GM12875 (cell line): ENCODE measurements around the gene ZNF740.
"Not testable (repeated sequence)": the region's sequence is repeated elsewhere in the genome, so short reads cannot be mapped to it uniquely, and the experiment has no call there.

ENCODE experiments used
- H3K4me3 ChIP-seq: one replicate; pipeline ENCODE4 v1.5.1; 2011; ENCODE audit warnings: low read depth, low read length, control low read depth
- TF ChIP-seq, protein P1 (sequence below): IDR thresholded peaks from 2 replicates; pipeline ENCODE4 v1.5.1; 2011; ENCODE audit warnings: low read depth, mild to moderate bottlenecking, control low read depth, inconsistent platforms, low read length, moderate library complexity, borderline replicate concordance; ENCODE audit not compliant: insufficient read depth

Gene ZNF740

DNA sequence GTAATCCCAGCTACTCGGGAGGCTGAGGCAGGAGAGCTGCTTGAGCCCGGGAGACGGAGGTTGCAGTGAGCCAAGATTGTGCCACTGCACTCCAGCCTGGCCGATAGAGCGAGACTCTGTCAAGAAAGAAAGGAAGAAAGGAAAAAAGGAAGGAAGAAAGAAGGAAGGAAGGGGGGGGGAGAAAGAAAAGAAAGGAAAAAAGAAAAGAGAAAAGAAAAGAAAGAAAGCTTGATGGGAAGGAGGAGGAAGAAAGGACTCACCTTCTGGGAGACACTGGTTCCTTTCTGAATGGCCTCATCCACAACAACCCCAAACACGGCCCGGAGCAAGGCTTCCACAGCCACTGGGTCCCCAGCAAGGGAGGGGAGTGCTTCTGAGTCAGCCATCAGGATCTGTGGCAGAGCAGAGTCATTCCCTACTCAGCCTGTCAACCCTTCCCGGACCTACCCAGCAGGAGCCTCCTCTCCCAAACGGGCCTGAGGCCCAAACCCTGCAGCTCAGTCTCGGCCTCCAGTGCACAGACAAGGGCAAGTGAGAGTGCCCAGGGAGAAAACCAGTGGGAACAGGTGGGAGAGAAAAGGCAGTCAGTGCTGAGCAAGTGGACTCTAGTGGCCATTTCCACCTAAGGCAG is 7.3 kb upstream of the ZNF740 start:
- no peak overlapping the region for H3K4me3 ChIP-seq
- TF ChIP-seq, protein P1, sequence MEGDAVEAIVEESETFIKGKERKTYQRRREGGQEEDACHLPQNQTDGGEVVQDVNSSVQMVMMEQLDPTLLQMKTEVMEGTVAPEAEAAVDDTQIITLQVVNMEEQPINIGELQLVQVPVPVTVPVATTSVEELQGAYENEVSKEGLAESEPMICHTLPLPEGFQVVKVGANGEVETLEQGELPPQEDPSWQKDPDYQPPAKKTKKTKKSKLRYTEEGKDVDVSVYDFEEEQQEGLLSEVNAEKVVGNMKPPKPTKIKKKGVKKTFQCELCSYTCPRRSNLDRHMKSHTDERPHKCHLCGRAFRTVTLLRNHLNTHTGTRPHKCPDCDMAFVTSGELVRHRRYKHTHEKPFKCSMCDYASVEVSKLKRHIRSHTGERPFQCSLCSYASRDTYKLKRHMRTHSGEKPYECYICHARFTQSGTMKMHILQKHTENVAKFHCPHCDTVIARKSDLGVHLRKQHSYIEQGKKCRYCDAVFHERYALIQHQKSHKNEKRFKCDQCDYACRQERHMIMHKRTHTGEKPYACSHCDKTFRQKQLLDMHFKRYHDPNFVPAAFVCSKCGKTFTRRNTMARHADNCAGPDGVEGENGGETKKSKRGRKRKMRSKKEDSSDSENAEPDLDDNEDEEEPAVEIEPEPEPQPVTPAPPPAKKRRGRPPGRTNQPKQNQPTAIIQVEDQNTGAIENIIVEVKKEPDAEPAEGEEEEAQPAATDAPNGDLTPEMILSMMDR: no peak

DNA sequence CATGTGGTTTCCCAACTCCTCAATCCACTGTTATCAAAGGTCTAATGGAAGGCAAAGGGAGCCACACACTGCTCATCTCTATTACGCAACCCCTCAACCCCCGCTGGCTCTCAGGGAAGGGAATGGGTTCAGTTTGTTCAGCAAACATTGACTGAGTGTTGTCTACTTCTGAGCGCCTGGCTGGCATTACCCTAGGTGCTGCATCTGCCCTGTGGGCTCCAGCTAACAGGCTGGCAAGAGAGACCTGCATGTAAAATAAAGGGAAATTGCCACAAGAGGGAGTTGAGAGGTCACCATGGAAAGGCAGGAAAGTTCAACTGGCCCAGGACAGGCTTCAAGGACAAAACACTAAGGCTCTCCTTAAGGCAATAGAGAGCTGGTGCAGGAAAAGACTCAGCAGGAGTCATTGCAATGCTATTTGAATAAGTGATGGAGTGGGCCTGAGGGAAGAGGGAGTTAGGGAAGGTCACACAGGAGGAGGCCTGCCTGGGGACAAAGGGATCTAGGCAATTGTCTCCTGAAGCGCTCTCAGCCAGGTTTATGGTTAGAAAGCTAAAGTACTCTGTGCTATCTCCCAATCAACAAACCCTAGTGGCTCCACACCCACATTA is 5.5 kb upstream of the ZNF740 start:
- H3K4me3 ChIP-seq: no peak overlapping the region
- TF ChIP-seq, protein P1: peak; percentile 13; the same call in 1 of the 2 replicates

DNA sequence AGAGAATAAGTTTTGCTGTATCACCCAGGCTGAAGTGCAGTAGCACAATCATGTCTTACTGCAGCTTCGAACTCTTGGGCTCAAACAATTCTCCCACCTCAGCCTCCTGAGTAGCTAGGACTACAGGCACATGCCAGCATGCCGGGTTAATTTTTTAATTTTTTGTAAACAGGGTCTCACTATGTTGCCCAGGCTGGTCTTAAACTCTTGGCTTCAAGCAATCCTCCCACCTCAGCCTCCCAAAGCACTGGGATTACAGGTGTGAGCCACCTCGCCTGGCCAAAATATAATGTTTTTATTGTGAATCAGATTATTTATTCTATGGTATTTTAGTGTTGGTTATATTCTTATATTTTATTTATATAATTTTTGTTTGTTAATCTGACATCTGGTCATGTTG is 3.8 kb upstream of the ZNF740 start:
- TF ChIP-seq, protein P1: no peak
- no peak overlapping the region for H3K4me3 ChIP-seq

DNA sequence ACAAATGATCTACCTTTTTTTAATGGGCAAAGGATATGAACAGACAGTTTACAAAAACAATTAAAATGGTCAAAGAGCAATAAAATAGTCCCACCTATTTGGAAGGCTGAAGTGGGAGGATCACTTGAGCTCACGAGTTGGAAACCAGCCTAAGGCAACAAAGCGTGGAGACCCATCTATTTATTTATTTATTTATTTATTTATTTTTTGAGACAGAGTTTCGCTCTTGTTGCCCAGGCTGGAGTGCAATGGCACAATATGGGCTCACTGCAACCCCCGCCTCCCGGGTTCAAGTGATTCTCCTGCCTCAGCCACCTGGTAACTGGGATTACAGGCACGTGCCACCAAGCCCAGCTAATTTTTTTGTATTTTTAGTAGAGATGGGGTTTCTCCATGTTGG is 3.1 kb upstream of the ZNF740 start:
- not testable (repeated sequence) for H3K4me3 ChIP-seq

DNA sequence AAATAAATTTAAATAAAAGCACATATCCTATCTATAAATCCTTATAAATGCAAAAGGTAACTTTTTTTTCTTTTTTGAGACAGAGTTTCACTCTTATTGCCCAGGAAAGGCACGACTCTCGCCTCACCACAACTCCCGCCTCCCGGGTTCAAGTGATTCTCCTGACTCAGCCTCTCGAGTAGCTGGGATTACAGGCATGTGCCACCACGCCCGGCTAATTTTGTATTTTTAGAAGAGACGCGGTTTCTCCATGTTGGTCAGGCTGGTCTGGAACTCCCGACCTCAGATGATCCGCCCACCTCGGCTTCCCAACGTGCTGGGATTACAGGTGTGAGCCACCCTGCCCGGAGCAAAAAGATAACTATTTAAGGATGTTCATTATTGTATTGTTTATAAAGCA is 1.7 kb upstream of the ZNF740 start:
- not testable (repeated sequence) for H3K4me3 ChIP-seq

DNA sequence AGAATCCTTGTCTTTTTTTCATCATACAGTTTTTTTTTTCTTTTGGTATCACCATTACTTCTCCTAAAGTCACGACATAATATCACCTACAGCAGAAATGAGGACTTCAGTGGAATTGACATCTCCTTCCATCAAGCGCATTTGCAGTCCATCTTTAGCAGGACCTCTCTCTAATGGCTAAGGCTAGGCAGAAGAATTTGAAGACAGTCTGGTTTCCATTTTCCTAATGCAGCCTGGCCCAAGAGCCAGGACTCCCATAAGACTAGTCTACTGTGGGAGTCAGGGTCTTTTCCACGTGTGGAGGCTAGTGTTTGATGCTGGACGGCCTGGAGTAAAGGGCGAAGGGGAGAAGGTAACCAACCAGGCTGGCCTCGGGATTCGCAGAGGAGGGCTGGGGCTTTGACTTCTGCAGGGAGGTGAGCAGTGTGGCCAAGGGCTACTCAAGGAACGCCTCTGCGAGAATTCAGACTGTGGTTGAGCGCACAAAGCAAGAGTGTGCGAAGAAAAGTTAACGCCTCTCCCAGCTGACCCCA is 769 bp upstream of the ZNF740 start:
- TF ChIP-seq, protein P1: no peak
- H3K4me3 ChIP-seq: peak overlapping the region; percentile 60

DNA sequence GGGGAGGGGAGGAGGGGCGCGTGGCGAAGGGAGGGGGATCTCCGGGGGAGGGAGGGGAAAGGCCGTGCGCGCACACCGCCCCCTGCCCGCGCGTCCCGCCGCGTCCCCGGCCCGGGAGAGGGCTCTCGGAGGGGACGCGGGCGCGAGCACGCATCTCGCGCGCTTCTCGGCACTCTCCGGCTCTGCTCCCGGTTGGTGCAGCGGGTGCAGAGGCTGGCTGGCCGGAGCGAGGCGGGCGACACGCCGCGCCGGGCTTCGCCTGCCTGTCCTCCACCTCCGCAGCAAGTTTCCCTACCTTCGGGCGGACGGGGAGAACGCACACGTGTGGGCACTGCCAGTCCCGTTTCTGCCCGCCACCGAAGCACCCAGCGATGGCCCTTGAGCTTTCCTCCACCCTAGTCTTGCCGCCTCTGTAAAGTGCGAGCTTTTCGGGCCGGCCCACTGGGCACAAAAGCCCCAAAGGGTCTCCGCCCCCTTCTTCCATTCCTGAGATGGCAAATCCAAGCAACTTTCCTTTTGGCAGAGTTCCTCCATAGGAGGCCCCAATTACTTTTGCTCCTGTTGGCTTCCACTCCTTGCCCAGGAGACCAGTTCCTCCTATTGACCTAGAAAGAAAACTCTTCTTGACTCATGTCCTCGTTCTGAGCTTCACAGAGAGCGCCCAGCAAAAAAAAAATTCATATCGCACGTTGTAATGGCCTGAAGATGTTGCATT is 566 bp downstream of the ZNF740 start:
- TF ChIP-seq, protein P1: no peak
- H3K4me3 ChIP-seq: peak overlapping the region; percentile 85

DNA sequence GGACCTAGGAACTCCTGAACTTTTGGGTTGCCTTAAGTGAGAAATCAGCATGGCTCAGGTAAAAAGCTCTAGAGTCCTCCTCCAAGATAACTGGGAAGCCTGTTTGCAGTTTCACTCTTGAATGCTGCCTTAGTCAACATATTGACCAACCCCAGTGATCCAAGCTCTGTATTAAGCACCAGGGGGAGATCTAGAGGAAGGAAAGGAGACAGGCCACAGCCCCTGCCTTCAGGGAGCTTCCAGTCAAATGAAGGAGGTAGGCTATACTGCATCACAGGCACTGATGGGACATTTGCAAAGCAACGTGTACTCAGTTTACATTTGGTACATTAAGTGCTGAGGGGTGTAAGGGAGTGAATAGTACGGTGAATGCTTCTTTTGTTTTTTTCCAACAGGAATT is 1.4 kb downstream of the ZNF740 start:
- H3K4me3 ChIP-seq: peak overlapping the region; percentile 24
- TF ChIP-seq, protein P1: no peak
